GOT3 (cell line): ENCODE results near the gene ISOC2.

Experiments
- DNase-seq: peaks from one replicate; lab custom pipeline; 2025; ENCODE audit warnings: mixed read lengths; lab: John Stamatoyannopoulos, UW

The ISOC2 gene

GRCh38 chr19:55406826-55407549, 54.5 kb downstream of the ISOC2 start:
- DNase-seq = no peak

GRCh38 chr19:55406091-55406825, 55.2 kb downstream of the ISOC2 start:
- DNase-seq = no peak

GRCh38 chr19:55405638-55406037, 55.8 kb downstream of the ISOC2 start:
- DNase-seq = no peak
